ENCODE results near the gene GALNT9.
A peak's percentile ranks its signal among the peaks of the same experiment; 100 is the strongest.
"Not testable (repeated sequence)": the region's sequence is repeated elsewhere in the genome, so short reads cannot be mapped to it uniquely, and the experiment has no call there.

The GALNT9 gene

GRCh38 chr12:132279184-132279889 lies 50.1 kb downstream of the GALNT9 start:
- DNase-seq (ENCODE audit: low read depth) = no peak

GRCh38 chr12:132278401-132279183 lies 50.8 kb downstream of the GALNT9 start:
- no peak for DNase-seq (ENCODE audit: low read depth)

GRCh38 chr12:132277949-132278348 lies 51.4 kb downstream of the GALNT9 start:
- DNase-seq (ENCODE audit: low read depth) = no peak

GRCh38 chr12:132277374-132277941 lies 51.9 kb downstream of the GALNT9 start:
- no peak for DNase-seq (ENCODE audit: low read depth)

GRCh38 chr12:132276827-132277373 lies 52.5 kb downstream of the GALNT9 start:
- DNase-seq (ENCODE audit: low read depth) = no peak

- no peak for DNase-seq (ENCODE audit: low read depth)
Observed at GRCh38 chr12:132276066-132276826, 53.1 kb downstream of the GALNT9 start.

- no peak for DNase-seq (ENCODE audit: low read depth)
Observed at GRCh38 chr12:132275631-132276030, 53.8 kb downstream of the GALNT9 start.

- DNase-seq (ENCODE audit: low read depth) = peak; percentile 2
Observed at GRCh38 chr12:132275110-132275531, 54.3 kb downstream of the GALNT9 start.

GRCh38 chr12:132273992-132274334 lies 55.4 kb downstream of the GALNT9 start:
- DNase-seq (ENCODE audit: low read depth) = no peak

GRCh38 chr12:132272711-132273110 lies 56.7 kb downstream of the GALNT9 start:
- DNase-seq (ENCODE audit: low read depth) = no peak

- no peak for DNase-seq (ENCODE audit: low read depth)
Observed at GRCh38 chr12:132271755-132272092, 57.7 kb downstream of the GALNT9 start.

GRCh38 chr12:132270969-132271754 lies 58.2 kb downstream of the GALNT9 start:
- DNase-seq (ENCODE audit: low read depth) = no peak

- no peak for DNase-seq (ENCODE audit: low read depth)
Observed at GRCh38 chr12:132270516-132270915, 58.9 kb downstream of the GALNT9 start.

GRCh38 chr12:132269271-132269968 lies 60.0 kb downstream of the GALNT9 start:
- DNase-seq (ENCODE audit: low read depth) = no peak

GRCh38 chr12:132268674-132269073 lies 60.7 kb downstream of the GALNT9 start:
- DNase-seq (ENCODE audit: low read depth) = no peak

GRCh38 chr12:132267873-132268272 lies 61.5 kb downstream of the GALNT9 start:
- DNase-seq (ENCODE audit: low read depth) = no peak

GRCh38 chr12:132266802-132267201 lies 62.6 kb downstream of the GALNT9 start:
- no peak for DNase-seq (ENCODE audit: low read depth)

GRCh38 chr12:132266370-132266769 lies 63.0 kb downstream of the GALNT9 start:
- no peak for DNase-seq (ENCODE audit: low read depth)

GRCh38 chr12:132265822-132266221 lies 63.6 kb downstream of the GALNT9 start:
- DNase-seq (ENCODE audit: low read depth) = not testable (repeated sequence)

GRCh38 chr12:132265056-132265800 lies 64.2 kb downstream of the GALNT9 start:
- DNase-seq (ENCODE audit: low read depth) = no peak

Data from HS-5 (cell line).